NCI-H526 treated with DMSO at 0.1 percent for 48 hours (cell line): ENCODE results near the gene CCNI.
"Not testable (repeated sequence)": the region's sequence is repeated elsewhere in the genome, so short reads cannot be mapped to it uniquely, and the experiment has no call there.

Experiments
- DNase-seq: peaks from one replicate; lab custom pipeline; 2025; lab: John Stamatoyannopoulos, UW

Gene CCNI

GRCh38 chr4:77040270-77040669, 35.5 kb downstream of the CCNI start:
- DNase-seq: no peak

GRCh38 chr4:77039796-77040195, 36.0 kb downstream of the CCNI start:
- DNase-seq: no peak

DNA sequence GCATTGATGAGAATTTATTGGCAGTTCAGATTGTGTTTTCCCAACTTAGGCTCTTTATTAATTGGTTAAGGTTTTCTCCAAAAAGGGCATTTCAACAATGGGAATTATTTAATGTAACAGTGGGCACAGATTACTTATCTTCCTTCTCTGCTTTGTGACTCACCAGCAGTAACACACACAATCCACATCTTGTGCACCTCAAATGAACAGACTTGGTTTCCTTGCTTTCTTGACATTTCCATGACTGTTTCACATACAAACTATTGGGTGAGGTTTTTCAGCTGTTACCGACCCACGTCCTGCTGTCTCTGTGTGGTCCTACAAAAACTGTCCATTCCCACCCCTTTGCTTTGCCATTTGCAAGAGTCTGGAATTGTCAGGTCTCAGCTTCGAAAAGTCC, 38.1 kb downstream of the CCNI start:
- no peak for DNase-seq

- not testable (repeated sequence) for DNase-seq
These were observed 38.6 kb downstream of the CCNI start for GRCh38 chr4:77037168-77037567.

GRCh38 chr4:77036206-77036605, 39.6 kb downstream of the CCNI start:
- no peak for DNase-seq

GRCh38 chr4:77035153-77035552, 40.6 kb downstream of the CCNI start:
- DNase-seq: no peak

GRCh38 chr4:77031544-77031943, 44.2 kb downstream of the CCNI start:
- DNase-seq: no peak

DNA sequence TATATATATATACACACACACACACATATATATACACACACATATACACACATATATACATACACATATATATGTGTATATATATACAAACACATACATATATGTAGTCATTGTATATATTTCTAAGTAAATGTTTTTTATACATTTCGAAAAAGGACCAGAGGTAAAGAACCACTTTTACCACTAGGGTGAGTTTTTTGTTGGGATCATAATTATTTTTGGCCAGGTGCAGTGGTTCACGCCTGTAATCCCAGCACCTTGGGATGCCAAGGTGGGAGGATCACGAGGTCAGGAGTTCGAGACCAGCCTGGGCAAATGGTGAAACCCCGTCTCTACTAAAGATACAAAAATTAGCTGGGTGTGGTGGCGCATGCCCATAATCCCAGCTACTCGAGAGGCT, 46.0 kb downstream of the CCNI start:
- not testable (repeated sequence) for DNase-seq

DNA sequence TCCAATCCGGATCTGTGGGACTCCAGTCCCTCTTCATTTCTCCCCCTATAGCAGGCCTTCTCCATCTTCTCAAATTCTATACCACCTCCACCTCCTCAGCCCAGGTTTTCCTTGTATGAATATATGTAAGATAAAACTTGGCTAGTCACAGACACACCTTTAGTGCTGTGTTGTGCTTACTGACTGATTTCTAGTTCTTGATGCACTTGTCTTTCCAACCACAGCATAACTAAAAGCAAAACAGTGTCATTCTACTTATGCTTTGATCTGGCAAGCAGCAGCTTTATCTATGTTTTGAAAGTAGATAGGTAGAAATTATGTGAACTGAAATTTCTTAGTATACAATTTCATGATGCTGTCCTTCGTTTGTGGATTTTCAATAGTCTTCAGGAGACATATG, 47.5 kb downstream of the CCNI start:
- DNase-seq: no peak

- DNase-seq: no peak
These were observed 49.5 kb downstream of the CCNI start for GRCh38 chr4:77026322-77026704.

DNA sequence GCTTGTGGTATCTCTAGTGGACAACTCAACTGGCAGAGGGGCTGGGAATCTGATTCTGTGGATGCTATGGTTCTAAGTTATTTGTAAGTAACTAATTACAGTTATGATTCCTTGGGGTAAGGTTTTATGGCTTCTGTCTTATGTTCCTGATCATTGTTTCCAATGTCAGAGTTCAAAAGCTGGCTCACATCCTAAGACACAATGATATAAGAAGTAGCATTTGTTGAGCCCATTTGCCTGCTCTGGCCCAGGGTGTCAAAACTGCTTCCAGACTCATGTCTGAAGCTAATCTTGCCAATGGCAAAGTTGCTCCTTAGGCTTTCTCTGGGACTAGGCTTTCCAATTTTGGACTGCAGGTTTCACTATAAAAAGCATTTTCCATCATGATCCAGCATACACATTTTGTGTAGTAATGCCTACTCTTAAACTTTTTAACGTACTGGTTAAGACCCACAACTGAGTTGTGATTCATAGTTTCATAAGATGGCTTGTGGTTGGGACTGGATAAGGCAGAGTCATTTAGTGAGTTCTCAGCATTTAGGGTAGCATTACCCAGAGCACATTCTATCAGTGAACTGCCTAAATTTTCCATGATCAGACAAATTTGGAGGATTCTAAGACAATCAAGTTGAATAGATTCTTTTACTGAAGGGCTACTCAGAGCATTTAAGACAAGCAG, 50.0 kb downstream of the CCNI start:
- DNase-seq: no peak

DNA sequence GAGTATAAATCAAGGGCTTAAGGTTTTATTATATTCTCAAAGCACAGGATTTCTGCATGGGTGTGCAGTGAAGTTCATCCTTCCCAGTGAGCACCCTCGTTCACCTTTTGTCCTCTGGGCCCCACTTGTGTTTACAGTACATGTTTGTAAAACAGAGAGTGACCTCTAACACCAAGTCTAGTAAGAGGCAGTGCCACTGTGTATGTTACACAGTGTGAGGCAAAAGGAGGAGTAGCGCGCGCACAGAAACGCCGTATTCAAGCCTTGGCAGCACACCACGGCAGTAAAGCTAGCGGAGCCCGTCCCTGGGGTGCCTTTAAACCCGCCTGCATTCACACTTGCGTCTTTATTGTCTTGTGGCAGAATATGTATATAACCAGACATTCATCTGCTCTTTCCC, 51.9 kb downstream of the CCNI start:
- no peak for DNase-seq

DNA sequence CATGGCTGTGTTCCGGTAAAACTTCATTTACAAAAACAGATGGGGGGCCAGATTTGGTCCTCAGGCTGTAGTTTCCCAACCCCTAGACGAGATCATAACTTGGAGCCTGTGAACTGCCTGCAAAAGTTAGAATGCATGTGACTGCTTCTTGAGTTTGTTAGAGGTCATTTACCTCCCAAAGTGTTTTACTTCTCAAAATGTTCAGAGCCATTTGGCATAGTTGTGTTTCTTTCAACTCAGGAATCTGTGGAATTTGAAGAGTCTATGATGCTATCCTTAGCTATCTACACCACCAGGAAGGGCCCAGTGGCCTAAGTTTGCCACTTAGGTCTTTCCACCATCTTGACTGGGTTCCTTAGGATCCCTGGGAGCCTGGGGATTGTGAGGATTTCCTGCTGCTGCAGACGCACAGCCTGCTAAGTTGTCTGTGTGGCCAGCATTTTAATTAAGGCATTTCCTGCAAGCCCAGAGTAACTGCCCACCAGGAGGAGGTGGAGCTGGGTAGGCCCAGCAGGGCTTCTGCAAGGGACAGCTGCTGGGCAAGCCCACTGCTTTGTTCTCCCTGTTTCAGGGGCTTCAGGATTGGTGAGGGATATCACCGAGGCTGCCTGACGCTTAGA, 53.1 kb downstream of the CCNI start:
- no peak for DNase-seq

GRCh38 chr4:77021614-77022089, 54.1 kb downstream of the CCNI start:
- DNase-seq: no peak

DNA sequence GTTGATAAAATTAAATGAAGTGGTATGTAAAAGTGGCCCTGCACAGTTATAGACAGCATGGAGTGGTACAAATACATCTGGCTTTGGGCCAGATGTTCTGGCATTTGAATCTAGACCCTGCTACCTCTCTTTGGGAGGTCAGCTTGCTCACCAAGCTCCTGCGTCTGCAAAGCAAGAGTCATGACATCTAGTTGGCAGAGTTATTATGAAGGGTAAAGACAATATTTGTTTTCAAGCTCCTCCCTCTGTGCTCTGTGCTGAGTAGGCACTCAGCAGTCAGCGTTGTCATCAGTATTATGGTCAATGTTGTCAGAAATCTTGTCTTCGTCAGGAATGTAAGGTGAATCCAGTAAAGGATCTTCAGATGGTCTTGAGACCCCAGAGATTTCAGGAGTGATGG, 55.8 kb downstream of the CCNI start:
- no peak for DNase-seq

- peak; percentile 14 for DNase-seq
These were observed 60.4 kb downstream of the CCNI start for GRCh38 chr4:77015390-77015789.

GRCh38 chr4:77014256-77014655, 61.5 kb downstream of the CCNI start:
- no peak for DNase-seq

- no peak for DNase-seq
These were observed 63.1 kb downstream of the CCNI start for GRCh38 chr4:77012726-77013125.

DNA sequence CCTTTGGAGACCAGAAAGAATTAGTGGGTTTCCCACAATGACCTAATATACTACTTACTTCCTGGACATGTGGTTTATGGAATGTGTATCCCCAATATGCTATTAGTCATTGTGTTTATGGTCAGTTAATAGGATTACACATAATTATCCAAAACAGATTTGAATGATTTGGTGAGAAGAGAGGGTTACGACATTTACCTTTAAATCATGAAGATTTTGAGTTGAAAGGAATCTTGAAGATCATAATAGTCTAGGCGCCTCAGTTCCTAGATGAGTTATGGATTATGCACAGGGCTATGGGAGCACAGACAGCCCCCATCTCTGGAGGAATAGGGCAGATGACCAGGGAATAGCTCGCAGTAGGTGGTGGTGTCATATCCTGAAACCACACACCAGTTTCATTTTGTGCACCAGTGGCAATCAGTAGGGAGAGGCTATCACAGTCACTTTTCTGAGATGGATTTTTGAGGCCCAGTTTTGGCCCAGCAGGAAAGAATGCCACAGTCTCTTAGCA, 64.9 kb downstream of the CCNI start:
- no peak for DNase-seq

GRCh38 chr4:77009511-77010115, 66.2 kb downstream of the CCNI start:
- DNase-seq: no peak

GRCh38 chr4:77007358-77008230, 68.2 kb downstream of the CCNI start:
- no peak for DNase-seq

GRCh38 chr4:77006753-77007353, 68.9 kb downstream of the CCNI start:
- DNase-seq: no peak
